ENCODE data around the gene SGIP1. TPM values are rescaled to one million over a fixed set of nuclear protein-coding genes. Genes with fewer than 3 reads are reported as not detected.

The SGIP1 gene
- total RNA-seq, 1 donor: 17.4 TPM

GRCh38 chr1:66764994-66765578 is 231.1 kb downstream of the SGIP1 start:
- no peak overlapping the region for H3K4me3 ChIP-seq (ENCODE audit: insufficient read depth, low read length)
- H4K20me1 ChIP-seq (ENCODE audit: insufficient read depth, low read length): no peaks in the 10 kb centered on the region
- H3K4me2 ChIP-seq (ENCODE audit: insufficient read depth, low read length): peak overlapping the region; percentile 20
- H3K27me3 ChIP-seq (ENCODE audit: insufficient read depth, low read length): no peaks in the 10 kb centered on the region
- H3K27ac ChIP-seq (ENCODE audit: low read depth, low read length): no peak overlapping the region
- H3K9me3 ChIP-seq (ENCODE audit: low read depth, low read length): no peaks in the 10 kb centered on the region
- TF ChIP-seq, protein P1, sequence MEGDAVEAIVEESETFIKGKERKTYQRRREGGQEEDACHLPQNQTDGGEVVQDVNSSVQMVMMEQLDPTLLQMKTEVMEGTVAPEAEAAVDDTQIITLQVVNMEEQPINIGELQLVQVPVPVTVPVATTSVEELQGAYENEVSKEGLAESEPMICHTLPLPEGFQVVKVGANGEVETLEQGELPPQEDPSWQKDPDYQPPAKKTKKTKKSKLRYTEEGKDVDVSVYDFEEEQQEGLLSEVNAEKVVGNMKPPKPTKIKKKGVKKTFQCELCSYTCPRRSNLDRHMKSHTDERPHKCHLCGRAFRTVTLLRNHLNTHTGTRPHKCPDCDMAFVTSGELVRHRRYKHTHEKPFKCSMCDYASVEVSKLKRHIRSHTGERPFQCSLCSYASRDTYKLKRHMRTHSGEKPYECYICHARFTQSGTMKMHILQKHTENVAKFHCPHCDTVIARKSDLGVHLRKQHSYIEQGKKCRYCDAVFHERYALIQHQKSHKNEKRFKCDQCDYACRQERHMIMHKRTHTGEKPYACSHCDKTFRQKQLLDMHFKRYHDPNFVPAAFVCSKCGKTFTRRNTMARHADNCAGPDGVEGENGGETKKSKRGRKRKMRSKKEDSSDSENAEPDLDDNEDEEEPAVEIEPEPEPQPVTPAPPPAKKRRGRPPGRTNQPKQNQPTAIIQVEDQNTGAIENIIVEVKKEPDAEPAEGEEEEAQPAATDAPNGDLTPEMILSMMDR (IDR thresholded peaks at IDR 0.05; ENCODE audit: extremely low read depth, low read depth, low read length): peak; percentile 82
- peak overlapping the region; percentile 62 for H2AFZ ChIP-seq (ENCODE audit: low read length)
- no peak for DNase-seq (ENCODE audit: insufficient read length, low spot score, missing footprints)
- H3K36me3 ChIP-seq (ENCODE audit: insufficient read depth, low read length): no peaks in the 10 kb centered on the region
- H3K4me1 ChIP-seq (ENCODE audit: insufficient read depth, low read length): no peaks in the 10 kb centered on the region
- no peaks in the 10 kb centered on the region for H3K79me2 ChIP-seq (ENCODE audit: insufficient read depth, low read length)

DNA sequence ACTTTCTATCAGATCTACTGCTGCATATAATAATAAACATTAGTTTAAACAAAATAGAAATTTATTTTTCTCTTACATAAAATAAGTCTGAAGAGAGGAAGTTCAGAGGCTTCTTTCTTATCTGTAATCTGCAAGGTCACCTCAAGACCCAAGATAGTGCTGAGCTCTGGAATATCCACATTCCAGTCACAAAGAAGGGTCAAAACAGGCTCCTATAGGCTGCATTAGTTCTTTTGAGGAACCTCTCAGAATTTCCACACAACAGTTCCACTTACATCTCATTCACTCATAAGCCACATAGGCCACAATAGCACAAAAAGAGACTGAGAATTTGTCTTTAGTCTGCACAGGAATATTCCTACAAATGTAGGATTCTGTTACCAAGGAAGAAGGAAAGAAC is 233.7 kb downstream of the SGIP1 start:
- Histone ChIP-seq H3K79me2 (ENCODE audit: insufficient read depth, low read length) (no peaks in the 10 kb centered on the region), H3K27me3 (ENCODE audit: insufficient read depth, low read length) (no peaks in the 10 kb centered on the region), H3K4me2 (ENCODE audit: insufficient read depth, low read length) (no peak overlapping the region), H3K4me1 (ENCODE audit: insufficient read depth, low read length) (no peaks in the 10 kb centered on the region), H3K9me3 (ENCODE audit: low read depth, low read length) (no peaks in the 10 kb centered on the region), H4K20me1 (ENCODE audit: insufficient read depth, low read length) (no peaks in the 10 kb centered on the region), H3K27ac (ENCODE audit: low read depth, low read length) (no peak overlapping the region), H3K4me3 (ENCODE audit: insufficient read depth, low read length) (no peak overlapping the region), H3K36me3 (ENCODE audit: insufficient read depth, low read length) (no peaks in the 10 kb centered on the region), H2AFZ (ENCODE audit: low read length) (no peak overlapping the region)
- peak; percentile 35 for DNase-seq (ENCODE audit: insufficient read length, low spot score, missing footprints)
- TF ChIP-seq, protein P1 (IDR thresholded peaks at IDR 0.05; ENCODE audit: extremely low read depth, low read depth, low read length): no peak

DNA sequence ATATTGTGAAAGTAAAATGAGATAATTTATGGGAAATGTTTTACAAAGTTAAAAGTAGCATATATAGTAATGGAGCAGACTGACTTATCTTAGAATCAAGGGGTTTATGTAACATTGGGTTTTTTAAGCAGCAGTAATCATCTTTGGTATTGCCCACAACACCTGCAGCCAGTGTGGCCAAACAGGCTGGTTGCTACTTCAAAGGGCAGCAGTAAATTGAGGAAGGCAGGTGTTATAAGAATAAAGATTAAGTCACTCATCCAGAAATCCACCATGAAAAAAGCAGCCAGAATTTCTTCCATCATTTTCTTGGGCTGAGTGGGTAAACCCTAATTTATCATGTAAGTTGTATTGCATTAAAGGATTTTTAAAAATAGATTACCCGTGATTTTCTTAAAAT is 235.0 kb downstream of the SGIP1 start:
- Histone ChIP-seq H3K27ac (ENCODE audit: low read depth, low read length) (no peak overlapping the region), H3K36me3 (ENCODE audit: insufficient read depth, low read length) (no peaks in the 10 kb centered on the region), H2AFZ (ENCODE audit: low read length) (no peak overlapping the region), H3K27me3 (ENCODE audit: insufficient read depth, low read length) (no peaks in the 10 kb centered on the region), H3K9me3 (ENCODE audit: low read depth, low read length) (no peaks in the 10 kb centered on the region), H3K4me1 (ENCODE audit: insufficient read depth, low read length) (no peaks in the 10 kb centered on the region), H3K4me2 (ENCODE audit: insufficient read depth, low read length) (no peak overlapping the region), H4K20me1 (ENCODE audit: insufficient read depth, low read length) (no peaks in the 10 kb centered on the region), H3K79me2 (ENCODE audit: insufficient read depth, low read length) (no peaks in the 10 kb centered on the region), H3K4me3 (ENCODE audit: insufficient read depth, low read length) (no peak overlapping the region)
- TF ChIP-seq, protein P1 (IDR thresholded peaks at IDR 0.05; ENCODE audit: extremely low read depth, low read depth, low read length): no peak
- no peak for DNase-seq (ENCODE audit: insufficient read length, low spot score, missing footprints)

DNA sequence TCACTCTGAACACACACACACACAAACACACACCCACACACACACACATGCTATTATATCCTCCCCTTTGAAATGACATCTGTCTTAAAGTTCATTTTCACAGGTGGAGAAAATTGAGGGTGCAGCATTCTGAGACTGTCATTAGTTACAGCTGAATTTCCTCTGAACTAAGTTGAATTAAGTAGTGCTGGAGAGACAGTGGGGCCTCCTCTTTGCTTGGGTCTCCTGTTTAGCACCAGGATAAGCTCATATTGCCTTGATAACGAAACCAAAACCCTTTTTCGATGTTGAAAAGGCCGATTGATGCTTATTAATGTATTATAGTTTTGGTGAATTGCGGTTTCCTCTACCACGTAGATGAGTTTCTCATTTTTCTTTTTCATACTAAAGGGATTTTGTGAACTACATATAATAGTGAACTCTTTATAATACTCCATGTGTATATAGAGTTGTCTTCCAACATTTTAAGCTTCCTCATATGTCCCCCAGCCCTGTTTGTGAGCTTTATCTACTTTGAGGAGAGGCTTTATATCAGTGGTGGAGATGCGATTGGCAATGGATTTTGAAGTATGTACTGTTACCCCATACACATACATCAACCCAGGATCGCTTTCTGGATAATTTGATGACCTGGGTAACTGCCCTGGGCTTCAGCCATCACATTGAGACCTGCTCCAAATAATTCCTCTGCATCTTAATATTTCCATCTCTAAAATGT is 235.7 kb downstream of the SGIP1 start:
- Histone ChIP-seq H3K4me1 (ENCODE audit: insufficient read depth, low read length) (no peaks in the 10 kb centered on the region), H3K79me2 (ENCODE audit: insufficient read depth, low read length) (no peaks in the 10 kb centered on the region), H3K27me3 (ENCODE audit: insufficient read depth, low read length) (no peaks in the 10 kb centered on the region), H3K4me2 (ENCODE audit: insufficient read depth, low read length) (peak overlapping the region; percentile 7), H2AFZ (ENCODE audit: low read length) (peak overlapping the region; percentile 60), H3K9me3 (ENCODE audit: low read depth, low read length) (no peaks in the 10 kb centered on the region), H3K36me3 (ENCODE audit: insufficient read depth, low read length) (no peaks in the 10 kb centered on the region), H3K27ac (ENCODE audit: low read depth, low read length) (no peak overlapping the region), H3K4me3 (ENCODE audit: insufficient read depth, low read length) (no peak overlapping the region), H4K20me1 (ENCODE audit: insufficient read depth, low read length) (no peaks in the 10 kb centered on the region)
- no peak for DNase-seq (ENCODE audit: insufficient read length, low spot score, missing footprints)
- TF ChIP-seq, protein P1 (IDR thresholded peaks at IDR 0.05; ENCODE audit: extremely low read depth, low read depth, low read length): no peak

Measured in osteoblast (primary cell).